ENCODE results near the gene ERGIC1.

The ERGIC1 gene

GRCh38 chr5:172866802-172867748 lies 33.0 kb downstream of the ERGIC1 start:
- no peak for DNase-seq

- no peak for DNase-seq
Measured at GRCh38 chr5:172867761-172868435, 33.8 kb downstream of the ERGIC1 start.

- no peak for DNase-seq
Measured at GRCh38 chr5:172868436-172868923, 34.4 kb downstream of the ERGIC1 start.

- DNase-seq, result no peak
Measured at GRCh38 chr5:172868924-172869591, 35.0 kb downstream of the ERGIC1 start.

GRCh38 chr5:172869691-172870090 lies 35.6 kb downstream of the ERGIC1 start:
- DNase-seq, result no peak

GRCh38 chr5:172870291-172870714 lies 36.3 kb downstream of the ERGIC1 start:
- DNase-seq, result no peak

- no peak for DNase-seq
Measured at GRCh38 chr5:172870715-172871461, 36.8 kb downstream of the ERGIC1 start.

GRCh38 chr5:172871536-172871935 lies 37.5 kb downstream of the ERGIC1 start:
- no peak for DNase-seq

- DNase-seq, result no peak
Measured at GRCh38 chr5:172871982-172872381, 37.9 kb downstream of the ERGIC1 start.

GRCh38 chr5:172872997-172873491 lies 39.0 kb downstream of the ERGIC1 start:
- no peak for DNase-seq

GRCh38 chr5:172873513-172873912 lies 39.5 kb downstream of the ERGIC1 start:
- DNase-seq, result no peak

GRCh38 chr5:172874647-172875504 lies 40.8 kb downstream of the ERGIC1 start:
- no peak for DNase-seq

- DNase-seq, result no peak
Measured at GRCh38 chr5:172875505-172876279, 41.6 kb downstream of the ERGIC1 start.

GRCh38 chr5:172876578-172876977 lies 42.5 kb downstream of the ERGIC1 start:
- DNase-seq, result no peak

GRCh38 chr5:172877466-172878260 lies 43.6 kb downstream of the ERGIC1 start:
- DNase-seq, result no peak

GRCh38 chr5:172878585-172878932 lies 44.5 kb downstream of the ERGIC1 start:
- no peak for DNase-seq

GRCh38 chr5:172878933-172879752 lies 45.1 kb downstream of the ERGIC1 start:
- no peak for DNase-seq

- DNase-seq, result no peak
Measured at GRCh38 chr5:172881691-172882370, 47.8 kb downstream of the ERGIC1 start.

Measured in RPMI8226 (cell line).